HepG2 (cell line): Measurements from ENCODE around the gene CEP63. TPM values are rescaled to one million over a fixed set of nuclear protein-coding genes. Genes with fewer than 3 reads are reported as not detected.

Experiments
- ATAC-seq: fragments of 200-7000 bp; cut with Tn5 transposase; 3 replicates; pipeline ENCODE4 v1.9.1; 2020; ENCODE audit warnings: mild to moderate bottlenecking, moderate library complexity
- BruUV-seq: library from RNA; stranded (reverse); fragments of 400-500 nt; replicated peaks from 2 replicates; lab custom pipeline; 2021; lab: Mats Ljungman, UMichigan
- CTCF ChIA-PET: fragments of 300-600 bp; formaldehyde crosslinking; extraction: SDS; loops from one replicate; lab custom pipeline; 2021; ENCODE audit warnings: low total read pairs, inconsistent platforms, low intra/inter-chr PET ratio; lab: Yijun Ruan, JAX
- POLR2A ChIA-PET: fragments of 350-600 bp; sonication (Branson Sonifier 250); formaldehyde crosslinking; loops from one replicate; lab custom pipeline; 2020; ENCODE audit warnings: antibody characterized with exemption, inconsistent platforms; lab: Yijun Ruan, JAX
- DNase-seq: peaks from one replicate; pipeline ENCODE4 v3.0.0-alpha.2; 2015; ENCODE audit warnings: low spot score
- FAIRE-seq: peaks from 3 replicates; lab custom pipeline; 2011; peaks lifted over from hg19 to GRCh38; lab: Jason Lieb, UNC
- H2AFZ ChIP-seq: one replicate; pipeline ENCODE4 v1.6.1; 2011; ENCODE audit warnings: low read length, inconsistent platforms
- H3K27ac ChIP-seq: fragments of 300-600 bp; 3 replicates; pipeline ENCODE4 v1.8.0; 2011; ENCODE audit warnings: mixed run types, mild to moderate bottlenecking, mixed read lengths, low read length, inconsistent platforms; ENCODE audit not compliant: insufficient read depth; ENCODE audit errors: extremely low read length
- H3K27me3 ChIP-seq, 2 experiments: fragments of 200-600 bp in 1 of 2; 2 replicates in 1 of 2; 3 replicates in 1 of 2; pipeline versions ENCODE4 v1.6.0 to v1.8.0; 2011; ENCODE audit warnings: low read length in 2 of 2, mild to moderate bottlenecking in 2 of 2, moderate library complexity in 2 of 2, inconsistent platforms in 1 of 2; ENCODE audit not compliant: insufficient read depth in 2 of 2, control insufficient read depth in 1 of 2
- H3K36me3 ChIP-seq, 2 experiments: fragments of 200-600 bp in 1 of 2; replicated peaks in 1 of 2; 2 replicates in 1 of 2; 3 replicates in 1 of 2; pipeline versions ENCODE4 v1.5.1 to v1.8.0; 2011; ENCODE audit warnings: low read length in 2 of 2, inconsistent platforms in 1 of 2; ENCODE audit not compliant: insufficient read depth in 2 of 2, control insufficient read depth in 1 of 2
- H3K4me1 ChIP-seq: 2 replicates; pipeline ENCODE4 v1.5.1; 2012; ENCODE audit warnings: low read length, inconsistent platforms; ENCODE audit not compliant: insufficient read depth
- H3K4me2 ChIP-seq: 2 replicates; pipeline ENCODE4 v1.6.0; 2011; ENCODE audit warnings: low read depth, low read length, inconsistent platforms
- H3K4me3 ChIP-seq, 3 experiments: fragments of 200-600 bp in 1 of 3; sonication (generic), shearing (Covaris generic) in 1 of 3; replicated peaks in 1 of 3; 2 replicates each; pipeline ENCODE4 v1.5.1; 2011 to 2016; ENCODE audit warnings: low read length in 3 of 3, inconsistent platforms in 2 of 3, low read depth in 2 of 3, mild to moderate bottlenecking in 2 of 3, control low read depth in 1 of 3, mixed read lengths in 1 of 3; ENCODE audit not compliant: insufficient read depth in 1 of 3
- H3K79me2 ChIP-seq: one replicate; pipeline ENCODE4 v1.6.1; 2011; ENCODE audit warnings: low read length, inconsistent platforms; ENCODE audit not compliant: insufficient read depth
- H3K9ac ChIP-seq: 2 replicates; pipeline ENCODE4 v1.6.0; 2011; ENCODE audit warnings: mild to moderate bottlenecking, low read depth, low read length, inconsistent platforms; ENCODE audit not compliant: insufficient read depth
- H3K9me3 ChIP-seq: 2 replicates; pipeline ENCODE4 v1.5.1; 2012; ENCODE audit warnings: mild to moderate bottlenecking, low read length
- H4K20me1 ChIP-seq: 2 replicates; pipeline ENCODE4 v1.6.0; 2011; ENCODE audit warnings: inconsistent platforms, mild to moderate bottlenecking, low read length, moderate library complexity; ENCODE audit not compliant: insufficient read depth
- KLF15 ChIP-seq: sonication (generic); formaldehyde crosslinking; IDR thresholded peaks from 2 replicates; pipeline ENCODE4 v1.8.1; 2023; ENCODE audit warnings: borderline replicate concordance, mild to moderate bottlenecking, inconsistent platforms, missing genetic modification reagents, mixed read lengths
- PAWR ChIP-seq: sonication (generic); formaldehyde crosslinking; IDR thresholded peaks from 2 replicates; pipeline ENCODE4 v1.4.0; 2020; ENCODE audit warnings: missing genetic modification reagents, mild to moderate bottlenecking, borderline replicate concordance
- POGZ ChIP-seq: sonication (generic); formaldehyde crosslinking; IDR thresholded peaks from 2 replicates; pipeline ENCODE4 v1.4.0; 2020; ENCODE audit warnings: mild to moderate bottlenecking, missing genetic modification reagents
- RBAK ChIP-seq: sonication (generic); formaldehyde crosslinking; IDR thresholded peaks from 2 replicates; pipeline ENCODE4 v1.5.1; 2020; ENCODE audit warnings: mild to moderate bottlenecking, missing genetic modification reagents
- SNAI1 ChIP-seq: sonication (generic); formaldehyde crosslinking; IDR thresholded peaks from 2 replicates; pipeline ENCODE4 v1.5.0; 2020; ENCODE audit warnings: mild to moderate bottlenecking, missing genetic modification reagents, borderline replicate concordance
- SUZ12 ChIP-seq: fragments of 150-350 bp; IDR thresholded peaks from 2 replicates; pipeline ENCODE4 v1.6.1; 2014; ENCODE audit warnings: low read depth, low read length
- ZNF331 ChIP-seq: sonication (generic); formaldehyde crosslinking; IDR thresholded peaks from 2 replicates; pipeline ENCODE4 v1.4.0; 2020; ENCODE audit warnings: missing genetic modification reagents
- ZNF430 ChIP-seq: sonication (generic); formaldehyde crosslinking; IDR thresholded peaks from 2 replicates; pipeline ENCODE4 v1.9.0; 2021; ENCODE audit warnings: mild to moderate bottlenecking, missing genetic modification reagents
- ZSCAN31 ChIP-seq: sonication (generic); formaldehyde crosslinking; IDR thresholded peaks from 2 replicates; pipeline ENCODE4 v1.5.0; 2020; ENCODE audit warnings: low read depth, mild to moderate bottlenecking, missing genetic modification reagents
- WGBS: methylation state at CpG from one replicate; pipeline ENCODE4 v1.1.6; 2017; ENCODE audit warnings: low lambda C conversion rate; 5-methylcytosine and 5-hydroxymethylcytosine counted together
- in situ Hi-C: cut with HindIII; loops from 2 replicates; pipeline ENCODE4 v1.10.0; 2017; ENCODE audit warnings: low pct_unique_long_range_greater_than_20kb; ENCODE audit not compliant: extremely low pct_ligation_motif_present
- intact Hi-C: fragments of 100-400 bp; cut with micrococcal nuclease; formaldehyde crosslinking; loops from one replicate; pipeline ENCODE4 v1.10.0; 2022; ENCODE audit not compliant: unreplicated experiment
- polyA plus RNA-seq, 8 experiments: library from polyadenylated mRNA; depleted of rRNA in 3 of 8; stranded (reverse) in 7 of 8; unstranded in 1 of 8; fragments of >200 nt; fragmentation: Illumina TruSeq in 4 of 8; extraction: Trizol in 4 of 8; gene quantifications; 2 replicates each; pipeline versions ENCODE4 v1.2.1 to v1.2.3, GENCODE V29; 2011 to 2016; ENCODE audit warnings: low read depth in 4 of 8, missing spikeins in 1 of 8, mixed read lengths in 1 of 8; ENCODE audit not compliant: insufficient read depth in 1 of 8
- total RNA-seq, 5 experiments: library from RNA; depleted of rRNA; stranded (reverse); fragments of >200 nt; fragmentation: Illumina TruSeq; extraction: Trizol; gene quantifications; 2 replicates each; pipeline ENCODE4 v1.2.3, GENCODE V29; 2016; ENCODE audit warnings: low read depth in 1 of 5

Gene CEP63
- total and polyA plus RNA-seq, 2 of the 13 experiments (the other 11 are each of a cell fraction or from before 2014, with no cell fraction given): 7.2 to 18.4 TPM

GRCh38 chr3:134445636-134446035 is 40.2 kb upstream of the CEP63 start (continued):
- TF ChIP-seq ZSCAN31: no peak
- TF ChIP-seq POGZ (CRISPR knock-in tag): no peak
- no peak for TF ChIP-seq ZNF430 (CRISPR knock-in tag)

- Histone ChIP-seq H3K27ac (no peak overlapping the region), H3K4me3 (no peak overlapping the region), H3K36me3 (no peaks in the 10 kb centered on the region), H4K20me1 (no peaks in the 10 kb centered on the region), H3K27me3 (peaks cover 0 to 2% of the 10 kb centered on the region in 2 experiments; a peak in 2 of 5 replicates), H3K4me2 (no peak overlapping the region), H3K9ac (no peak overlapping the region), H3K4me1 (peaks cover 13% of the 10 kb centered on the region; the same call in 1 of the 2 replicates), H3K9me3 (no peaks in the 10 kb centered on the region), H2AFZ (no peak overlapping the region), H3K79me2 (no peaks in the 10 kb centered on the region)
- 70% methylated on average over 3 of the region's 3 CpGs for WGBS
- no TSS peak for BruUV-seq
- ChIA-PET CTCF (no interaction called here), POLR2A (no interaction called here)
- ATAC-seq (no peak), DNase-seq (no peak), FAIRE-seq (no peak)
- no peak for TF ChIP-seq SNAI1 (CRISPR knock-in tag)
- no peak for TF ChIP-seq KLF15 (CRISPR knock-in tag)
- TF ChIP-seq PAWR (CRISPR knock-in tag): no peak
- TF ChIP-seq ZNF331: no peak
- TF ChIP-seq RBAK (CRISPR knock-in tag): no peak
- TF ChIP-seq SUZ12: no peak
- intact Hi-C loops: loop anchor here (1.0 kb wide), 1 partner anchor 13 kb away; no protein-coding TSS in a partner anchor
- in situ Hi-C loops: no loop called here
Observed at GRCh38 chr3:134446800-134447199, 39.1 kb upstream of the CEP63 start.
